Activated CD8-positive, alpha-beta memory T cell treated with anti-CD3 and anti-CD28 coated beads, Interleukin-2, amount 50 U/mL, for 1 hour (primary cell): ENCODE data around the gene HOXC6.

Experiments used
- DNase-seq: peaks from one replicate; pipeline ENCODE4 v3.0.0-alpha.2; 2020; ENCODE audit errors: extremely low read depth

The HOXC6 gene

GRCh38 chr12:54042970-54043853 lies 15.0 kb downstream of the HOXC6 start:
- no peak for DNase-seq

GRCh38 chr12:54044425-54045103 lies 16.3 kb downstream of the HOXC6 start:
- DNase-seq, result no peak

DNA sequence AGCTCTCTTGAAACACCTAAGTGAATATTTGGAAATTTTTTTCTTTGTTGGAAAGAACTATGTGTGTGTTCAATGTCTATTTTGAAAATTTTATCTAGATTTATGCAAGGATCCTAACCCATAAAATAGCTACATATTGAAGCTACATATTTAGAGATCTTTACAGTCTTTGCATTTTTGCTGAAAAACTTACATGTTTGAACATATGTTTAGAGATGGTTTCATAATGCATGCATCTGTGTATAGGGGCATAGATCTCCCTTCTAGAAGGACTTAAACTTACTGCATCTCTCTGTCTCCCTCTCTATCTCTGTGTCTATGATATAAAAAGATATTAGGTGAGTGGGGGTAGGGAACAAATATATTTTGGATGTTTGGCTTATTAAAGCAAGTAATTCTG lies 17.2 kb downstream of the HOXC6 start:
- no peak for DNase-seq

- DNase-seq, result no peak
Measured at GRCh38 chr12:54045868-54046521, 17.8 kb downstream of the HOXC6 start.

GRCh38 chr12:54046809-54047159 lies 18.5 kb downstream of the HOXC6 start:
- DNase-seq, result no peak

DNA sequence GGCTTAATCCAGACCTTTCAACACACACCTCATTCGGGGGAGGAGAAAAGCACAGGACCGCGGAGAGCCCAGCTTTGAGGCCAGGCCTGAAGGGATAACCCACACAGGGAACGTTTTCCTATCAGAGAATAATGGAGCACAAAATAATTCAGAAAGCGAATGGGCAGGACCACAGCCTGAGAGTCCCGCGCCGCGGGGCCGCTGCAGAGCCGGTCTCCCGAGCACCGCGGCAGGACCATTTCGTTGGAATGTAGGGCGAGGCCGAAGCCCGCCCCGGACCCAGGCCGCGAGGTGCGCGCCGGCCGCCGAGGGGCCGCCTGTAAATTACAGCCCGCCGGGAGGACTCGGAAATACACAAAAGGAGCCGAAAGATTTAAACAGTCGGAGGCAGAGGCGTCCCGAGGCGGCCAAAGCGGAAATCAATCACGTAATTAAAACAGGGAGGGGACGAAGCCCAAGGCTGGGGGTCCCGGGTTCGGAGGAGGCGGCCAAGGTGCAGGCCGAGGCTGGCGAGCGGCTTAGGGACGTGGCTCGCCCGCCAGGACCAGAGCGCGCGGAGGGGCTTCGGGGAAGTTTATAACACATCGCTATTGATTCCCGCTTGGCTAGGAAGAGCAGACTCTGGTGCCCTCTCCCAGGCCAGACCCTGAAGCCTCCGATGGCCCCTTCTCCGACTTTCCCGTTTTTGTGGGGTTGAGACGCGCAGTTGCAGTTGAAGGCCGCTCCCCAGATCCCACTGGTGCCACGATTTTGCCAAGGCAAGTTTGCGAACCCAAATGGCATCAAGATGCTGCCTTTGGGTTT lies 19.1 kb downstream of the HOXC6 start:
- DNase-seq, result no peak

- DNase-seq, result no peak
Measured at GRCh38 chr12:54047964-54048303, 19.7 kb downstream of the HOXC6 start.

- no peak for DNase-seq
Measured at GRCh38 chr12:54048406-54049093, 20.3 kb downstream of the HOXC6 start.

- no peak for DNase-seq
Measured at GRCh38 chr12:54049108-54049507, 20.9 kb downstream of the HOXC6 start.

- no peak for DNase-seq
Measured at GRCh38 chr12:54050482-54050810, 22.2 kb downstream of the HOXC6 start.

DNA sequence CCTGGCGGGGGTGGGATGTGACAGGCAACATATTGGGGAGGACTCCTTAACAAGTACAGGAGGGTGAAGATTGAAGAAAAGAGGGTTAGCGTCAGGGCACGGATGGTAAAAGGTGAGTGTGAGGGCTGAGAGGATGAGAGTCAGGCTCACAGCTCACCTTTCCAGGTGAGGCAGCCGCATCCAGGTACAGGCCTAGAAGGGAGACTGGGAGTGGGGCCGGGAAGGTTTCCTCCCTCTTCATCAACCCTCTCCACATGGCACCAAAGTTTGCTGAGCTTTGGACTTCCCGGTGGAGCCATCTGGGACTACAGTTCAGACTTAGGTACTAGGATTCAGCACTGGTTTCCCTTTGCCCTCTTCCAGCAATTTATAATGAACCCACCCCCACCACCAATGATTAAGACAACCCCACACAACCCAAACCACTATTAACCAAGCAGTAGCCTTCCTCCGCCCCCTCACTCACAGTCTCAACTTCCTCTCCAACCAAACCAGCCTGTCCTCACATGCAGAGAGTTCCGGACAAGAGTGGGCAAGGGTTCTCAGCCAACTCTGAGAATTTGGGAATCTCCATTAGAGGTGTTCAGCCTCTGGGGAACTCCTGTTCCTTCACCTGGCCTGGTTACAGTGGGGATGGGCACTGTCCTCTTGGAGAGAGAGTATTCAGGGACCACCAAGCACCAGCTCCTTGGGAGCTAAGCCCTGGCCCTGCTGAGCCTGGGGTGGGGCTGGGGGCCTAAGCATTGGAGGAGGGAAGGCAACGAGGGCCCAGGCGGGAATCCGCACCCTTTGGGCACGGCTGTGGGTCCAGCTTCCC lies 23.0 kb downstream of the HOXC6 start:
- DNase-seq, result no peak

DNA sequence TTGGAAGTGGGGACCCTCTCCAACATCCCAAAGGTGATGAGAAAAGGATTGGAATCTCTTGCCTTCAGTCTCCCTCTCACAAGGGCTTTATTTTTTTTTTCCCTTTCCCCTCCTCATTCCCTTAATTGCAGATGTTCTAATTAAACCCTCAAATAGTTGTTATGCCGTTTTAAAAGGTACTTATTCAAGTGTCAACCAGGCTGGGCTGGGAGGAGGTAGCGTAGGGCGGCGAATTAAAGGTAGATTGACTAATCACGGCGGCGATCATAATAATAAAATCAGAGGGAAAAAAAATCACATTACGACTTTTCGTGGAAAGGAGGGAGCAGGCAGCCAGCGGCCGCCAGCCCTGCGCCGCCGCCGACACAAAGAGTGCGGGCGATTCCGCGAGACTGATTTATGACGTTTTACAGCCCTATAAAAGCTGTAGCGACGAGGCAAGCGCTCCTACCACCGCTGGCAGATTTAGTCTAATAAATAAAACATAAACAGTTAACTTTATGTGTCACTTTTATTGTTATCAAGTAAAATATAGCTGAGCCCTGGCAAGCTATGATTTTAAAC lies 23.7 kb downstream of the HOXC6 start:
- no peak for DNase-seq

GRCh38 chr12:54052438-54053002 lies 24.3 kb downstream of the HOXC6 start:
- DNase-seq, result no peak

DNA sequence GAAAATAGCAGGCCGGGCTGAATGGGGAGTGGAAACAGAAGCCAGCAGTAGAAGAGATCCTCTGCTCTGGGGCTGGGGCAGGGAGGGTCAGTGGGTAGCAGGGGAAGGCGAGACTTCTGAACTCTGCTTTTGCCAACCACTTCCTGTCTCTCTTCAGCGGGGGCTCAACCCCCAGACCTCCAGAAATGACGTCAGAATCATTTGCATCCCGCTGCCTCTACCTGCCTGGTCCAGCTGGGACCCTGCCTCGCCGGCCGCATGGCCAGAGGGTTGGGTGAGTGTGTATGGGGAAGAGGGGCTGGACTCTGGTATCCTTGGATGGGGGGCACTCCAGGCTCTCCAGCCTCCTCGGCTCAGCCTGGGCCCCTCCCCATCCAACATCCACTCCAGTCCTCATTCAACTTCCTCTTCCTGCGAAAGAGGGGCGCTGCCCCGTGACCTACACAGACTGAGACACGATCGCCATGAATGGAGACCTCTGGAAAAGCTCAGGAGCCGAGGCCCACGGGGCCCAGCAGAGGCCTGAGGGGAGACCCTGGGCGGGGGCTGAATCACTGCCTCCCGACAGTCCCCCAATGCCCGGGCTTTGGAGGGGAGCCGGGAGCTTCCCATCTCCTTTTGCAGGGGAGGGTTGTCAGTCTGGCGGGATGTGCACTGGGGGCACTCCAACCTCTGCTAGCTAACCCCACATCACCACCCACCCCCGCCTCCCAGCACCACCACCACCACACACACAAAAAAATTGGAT lies 24.9 kb downstream of the HOXC6 start:
- DNase-seq, result no peak

DNA sequence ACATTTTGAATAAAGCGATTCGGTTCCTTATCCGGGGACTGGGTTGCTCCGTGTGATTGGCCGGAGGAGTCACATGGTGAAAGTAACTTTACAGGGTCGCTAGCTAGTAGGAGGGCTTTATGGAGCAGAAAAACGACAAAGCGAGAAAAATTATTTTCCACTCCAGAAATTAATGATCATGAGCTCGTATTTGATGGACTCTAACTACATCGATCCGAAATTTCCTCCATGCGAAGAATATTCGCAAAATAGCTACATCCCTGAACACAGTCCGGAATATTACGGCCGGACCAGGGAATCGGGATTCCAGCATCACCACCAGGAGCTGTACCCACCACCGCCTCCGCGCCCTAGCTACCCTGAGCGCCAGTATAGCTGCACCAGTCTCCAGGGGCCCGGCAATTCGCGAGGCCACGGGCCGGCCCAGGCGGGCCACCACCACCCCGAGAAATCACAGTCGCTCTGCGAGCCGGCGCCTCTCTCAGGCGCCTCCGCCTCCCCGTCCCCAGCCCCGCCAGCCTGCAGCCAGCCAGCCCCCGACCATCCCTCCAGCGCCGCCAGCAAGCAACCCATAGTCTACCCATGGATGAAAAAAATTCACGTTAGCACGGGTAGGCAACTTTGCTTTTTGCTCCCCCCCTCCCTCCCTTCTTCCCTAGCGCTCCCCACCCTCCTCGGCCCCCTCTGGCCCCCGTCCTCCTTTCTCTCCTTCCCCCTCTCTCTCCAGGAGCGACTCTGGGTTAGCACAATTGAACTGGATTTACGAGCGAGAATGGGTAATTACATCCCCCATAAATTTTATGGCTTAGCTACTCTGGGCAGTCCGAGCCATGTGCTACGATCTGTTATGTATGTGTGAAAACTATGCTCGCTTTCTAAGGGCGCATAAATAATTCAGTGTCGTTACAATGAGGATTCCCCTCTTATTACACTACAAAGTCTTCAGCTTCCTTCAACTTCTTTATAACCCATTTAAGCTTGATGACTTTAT lies 25.8 kb downstream of the HOXC6 start, which contains the start of gene HOXC4:
TSS of gene HOXC4 (plus strand) at position 85 of the 991 bp plus-strand sequence. CDS start at position 173, 88 bp downstream.
- DNase-seq, result no peak

- DNase-seq, result no peak
Measured at GRCh38 chr12:54054742-54055194, 26.5 kb downstream of the HOXC6 start.

GRCh38 chr12:54055552-54055951 lies 27.3 kb downstream of the HOXC6 start:
- no peak for DNase-seq

DNA sequence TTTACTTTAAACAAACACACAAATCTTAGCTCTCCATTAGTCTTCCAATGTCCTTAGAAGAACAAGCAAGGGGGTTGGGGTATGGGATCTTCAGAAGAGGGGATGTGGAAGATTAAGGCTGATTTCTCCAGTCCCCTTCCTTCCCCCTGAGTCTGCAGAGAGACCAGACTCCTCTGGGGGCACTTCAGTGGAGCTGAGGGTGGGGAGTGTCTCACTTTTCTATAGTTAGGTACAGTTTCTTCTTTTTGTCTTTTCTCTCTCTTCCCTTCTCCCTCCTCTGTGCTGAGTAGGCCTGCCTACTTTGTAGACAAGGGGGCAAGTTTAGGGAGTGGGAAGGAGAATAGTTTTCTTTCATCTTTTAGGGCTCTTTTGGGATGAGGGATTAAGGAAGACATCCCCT lies 27.9 kb downstream of the HOXC6 start:
- no peak for DNase-seq
